Nephron progenitor cell (in vitro differentiated cells): ENCODE measurements around the gene CAPZB.

ENCODE experiments used
- DNase-seq: peaks from one replicate; pipeline ENCODE4 v3.0.0; 2021
- H3K27ac Mint-ChIP-seq: 2 replicates; pipeline ENCODE4 v1.8.0; 2021; ENCODE audit warnings: mild to moderate bottlenecking, moderate library complexity, mixed read lengths
- H3K27me3 Mint-ChIP-seq: 2 replicates; pipeline ENCODE4 v1.8.0; 2021; ENCODE audit warnings: mild to moderate bottlenecking, low read depth, mixed read lengths; ENCODE audit not compliant: poor library complexity
- H3K36me3 Mint-ChIP-seq: 2 replicates; pipeline ENCODE4 v1.8.0; 2021; ENCODE audit warnings: low read depth, mixed read lengths
- H3K4me1 Mint-ChIP-seq: 2 replicates; pipeline ENCODE4 v1.8.0; 2021; ENCODE audit warnings: mixed read lengths
- H3K4me3 Mint-ChIP-seq: 2 replicates; pipeline ENCODE4 v1.8.0; 2021; ENCODE audit warnings: mild to moderate bottlenecking, moderate library complexity, mixed read lengths
- H3K9me3 Mint-ChIP-seq: 2 replicates; pipeline ENCODE4 v1.8.0; 2021; ENCODE audit warnings: mild to moderate bottlenecking, moderate library complexity, mixed read lengths
- CTCF ChIP-seq: fragments of 200-600 bp; sonication (generic); IDR thresholded peaks from 2 replicates; pipeline ENCODE4 v1.5.0; 2021; ENCODE audit warnings: antibody characterized with exemption

Gene CAPZB

GRCh38 chr1:19395678-19396192, 89.6 kb downstream of the CAPZB start:
- Mint-ChIP-seq H3K27me3 (no peaks in the 10 kb centered on the region), H3K9me3 (no peaks in the 10 kb centered on the region), H3K4me1 (peaks cover 76% of the 10 kb centered on the region), H3K27ac (peak overlapping the region; percentile 94), H3K36me3 (peaks cover 17% of the 10 kb centered on the region), H3K4me3 (no peak overlapping the region)
- TF ChIP-seq CTCF = no peak
- no peak for DNase-seq

- Mint-ChIP-seq H3K4me3 (no peak overlapping the region), H3K9me3 (no peaks in the 10 kb centered on the region), H3K36me3 (no peaks in the 10 kb centered on the region), H3K27ac (peak overlapping the region; percentile 80), H3K4me1 (peaks cover 65% of the 10 kb centered on the region), H3K27me3 (no peaks in the 10 kb centered on the region)
- no peak for DNase-seq
- TF ChIP-seq CTCF = no peak
These were observed 92.3 kb downstream of the CAPZB start for GRCh38 chr1:19393046-19393445.

GRCh38 chr1:19392221-19392620, 93.1 kb downstream of the CAPZB start:
- no peak overlapping the region for H3K27ac Mint-ChIP-seq
- no peak for DNase-seq
- no peak overlapping the region for H3K4me3 Mint-ChIP-seq
- TF ChIP-seq CTCF = no peak
- no peaks in the 10 kb centered on the region for H3K27me3 Mint-ChIP-seq
- H3K36me3 Mint-ChIP-seq = no peaks in the 10 kb centered on the region
- H3K9me3 Mint-ChIP-seq = no peaks in the 10 kb centered on the region
- peaks cover 65% of the 10 kb centered on the region for H3K4me1 Mint-ChIP-seq

- H3K36me3 Mint-ChIP-seq = no peaks in the 10 kb centered on the region
- no peak overlapping the region for H3K4me3 Mint-ChIP-seq
- no peaks in the 10 kb centered on the region for H3K9me3 Mint-ChIP-seq
- H3K4me1 Mint-ChIP-seq = peaks cover 65% of the 10 kb centered on the region
- no peak for DNase-seq
- H3K27me3 Mint-ChIP-seq = no peaks in the 10 kb centered on the region
- TF ChIP-seq CTCF = peak; percentile 12
- no peak overlapping the region for H3K27ac Mint-ChIP-seq
These were observed 93.8 kb downstream of the CAPZB start for GRCh38 chr1:19391596-19391981.

GRCh38 chr1:19390901-19391595, 94.3 kb downstream of the CAPZB start:
- Mint-ChIP-seq H3K27me3 (no peaks in the 10 kb centered on the region), H3K9me3 (no peaks in the 10 kb centered on the region), H3K4me3 (peak overlapping the region; percentile 34), H3K27ac (no peak overlapping the region), H3K4me1 (peaks cover 65% of the 10 kb centered on the region), H3K36me3 (no peaks in the 10 kb centered on the region)
- DNase-seq = peak; percentile 36
- peak; percentile 73 for TF ChIP-seq CTCF
